HG02852 (cell line): ENCODE measurements around the gene LBHD2.

ENCODE experiments used
- ATAC-seq: cut with Tn5 transposase; IDR thresholded peaks from one replicate; pipeline ENCODE4 v1.9.1; 2021; ENCODE audit warnings: mild to moderate bottlenecking, moderate library complexity; ENCODE audit not compliant: unreplicated experiment

LBHD2 gene

GRCh38 chr14:103129301-103130016, 45.4 kb downstream of the LBHD2 start:
- ATAC-seq = no peak

- ATAC-seq = no peak
Measured at GRCh38 chr14:103130017-103130764, 46.2 kb downstream of the LBHD2 start.

- ATAC-seq = no peak
Measured at GRCh38 chr14:103130965-103131364, 47.0 kb downstream of the LBHD2 start.

- no peak for ATAC-seq
Measured at GRCh38 chr14:103131580-103131979, 47.6 kb downstream of the LBHD2 start.

GRCh38 chr14:103132381-103133209, 48.6 kb downstream of the LBHD2 start:
- no peak for ATAC-seq

- no peak for ATAC-seq
Measured at GRCh38 chr14:103133210-103134140, 49.5 kb downstream of the LBHD2 start.

- no peak for ATAC-seq
Measured at GRCh38 chr14:103134405-103134804, 50.4 kb downstream of the LBHD2 start.

- no peak for ATAC-seq
Measured at GRCh38 chr14:103134919-103135318, 50.9 kb downstream of the LBHD2 start.

GRCh38 chr14:103135333-103136260, 51.6 kb downstream of the LBHD2 start:
- ATAC-seq = no peak

GRCh38 chr14:103136388-103137271, 52.6 kb downstream of the LBHD2 start:
- ATAC-seq = no peak

- no peak for ATAC-seq
Measured at GRCh38 chr14:103137689-103138300, 53.8 kb downstream of the LBHD2 start.

GRCh38 chr14:103138301-103139131, 54.5 kb downstream of the LBHD2 start:
- ATAC-seq = no peak

GRCh38 chr14:103139132-103140025, 55.4 kb downstream of the LBHD2 start:
- ATAC-seq = no peak
